GM23248 (cell line): Measurements from ENCODE around the gene FXYD3.

Source experiments
- EZH2 ChIP-seq: fragments of 200-600 bp; sonication (generic); IDR thresholded peaks from 2 replicates; pipeline ENCODE4 v1.6.1; 2018; ENCODE audit warnings: antibody characterized with exemption, mild to moderate bottlenecking; ENCODE audit not compliant: insufficient read depth, poor library complexity, severe bottlenecking
- EZH2phosphoT487 ChIP-seq: fragments of 200-600 bp; sonication (generic); IDR thresholded peaks from 2 replicates; pipeline ENCODE4 v1.6.1; 2018; ENCODE audit warnings: antibody characterized with exemption, moderate library complexity, mild to moderate bottlenecking, low read depth; ENCODE audit not compliant: insufficient read depth

- TF ChIP-seq EZH2phosphoT487 (no peak), EZH2 (no peak)
These were observed 39.6 kb upstream of the FXYD3 start for GRCh38 chr19:35076026-35076370.
